MM.1S (cell line): ENCODE results near the gene LACRT.
A peak's percentile ranks its signal among the peaks of the same experiment; 100 is the strongest.

ENCODE experiments used
- DNase-seq: peaks from one replicate; pipeline ENCODE4 v3.0.0-alpha.2; 2015
- H2AFZ ChIP-seq: fragments of 300-600 bp; sonication (generic); 2 replicates; pipeline ENCODE4 v1.6.0; 2016; ENCODE audit warnings: antibody characterized with exemption, low read length
- H3F3A ChIP-seq: fragments of 300-600 bp; sonication (generic); 2 replicates; pipeline ENCODE4 v1.6.1; 2016; ENCODE audit warnings: mild to moderate bottlenecking, antibody characterized with exemption, low read length, moderate library complexity, mixed read lengths; ENCODE audit not compliant: insufficient read depth
- H3K27ac ChIP-seq: fragments of 300-600 bp; sonication (generic); 2 replicates; pipeline ENCODE4 v1.5.1; 2016; ENCODE audit warnings: mild to moderate bottlenecking, low read length
- H3K27me3 ChIP-seq: fragments of 300-600 bp; sonication (generic); replicated peaks from 2 replicates; pipeline ENCODE4 v1.6.0; 2016; ENCODE audit warnings: low read length; ENCODE audit not compliant: insufficient read depth
- H3K36me3 ChIP-seq: fragments of 300-600 bp; sonication (generic); replicated peaks from 2 replicates; pipeline ENCODE4 v1.6.1; 2016; ENCODE audit warnings: mild to moderate bottlenecking, low read length, mixed read lengths; ENCODE audit not compliant: insufficient read depth
- H3K4me1 ChIP-seq: fragments of 300-600 bp; sonication (generic); 2 replicates; pipeline ENCODE4 v1.6.1; 2016; ENCODE audit warnings: low read length, mixed read lengths
- H3K4me2 ChIP-seq: fragments of 300-600 bp; sonication (generic); 2 replicates; pipeline ENCODE4 v1.6.0; 2016; ENCODE audit warnings: low read depth, low read length
- H3K4me3 ChIP-seq: fragments of 300-600 bp; sonication (generic); 2 replicates; pipeline ENCODE4 v1.5.1; 2016; ENCODE audit warnings: low read length, mixed read lengths
- H3K79me2 ChIP-seq: fragments of 300-600 bp; sonication (generic); 2 replicates; pipeline ENCODE4 v1.6.1; 2016; ENCODE audit warnings: mixed run types, low read length, mixed read lengths
- H3K9ac ChIP-seq: fragments of 300-600 bp; sonication (generic); 2 replicates; pipeline ENCODE4 v1.6.1; 2016; ENCODE audit warnings: low read length, mixed read lengths
- H3K9me2 ChIP-seq: fragments of 300-600 bp; sonication (generic); replicated peaks from 2 replicates; pipeline ENCODE4 v1.6.1; 2016; ENCODE audit warnings: mild to moderate bottlenecking, low read length, mixed read lengths; ENCODE audit not compliant: insufficient read depth
- H3K9me3 ChIP-seq: fragments of 300-600 bp; sonication (generic); replicated peaks from 2 replicates; pipeline ENCODE4 v1.6.1; 2016; ENCODE audit warnings: mild to moderate bottlenecking, low read length, mixed read lengths; ENCODE audit not compliant: insufficient read depth
- H4K20me1 ChIP-seq: fragments of 300-600 bp; sonication (generic); 2 replicates; pipeline ENCODE4 v1.6.1; 2016; ENCODE audit warnings: mild to moderate bottlenecking, low read length, moderate library complexity, mixed read lengths; ENCODE audit not compliant: insufficient read depth
- CTCF ChIP-seq: fragments of 300-600 bp; sonication (generic); IDR thresholded peaks from 2 replicates; pipeline ENCODE4 v1.5.1; 2016; ENCODE audit warnings: antibody characterized with exemption, low read length, mixed read lengths
- EZH2 ChIP-seq: fragments of 300-600 bp; sonication (generic); optimal IDR thresholded peaks from 2 replicates; pipeline ENCODE3; 2017; ENCODE audit warnings: low read depth, mild to moderate bottlenecking, antibody characterized with exemption, low read length, mixed read lengths
- EZH2phosphoT487 ChIP-seq: fragments of 300-600 bp; sonication (generic); IDR thresholded peaks from 2 replicates; pipeline ENCODE4 v1.6.1; 2018; ENCODE audit warnings: antibody characterized with exemption, low read length

The LACRT gene

GRCh38 chr12:54592316-54592715 is 42.4 kb downstream of the LACRT start:
- H2AFZ ChIP-seq: no peak overlapping the region
- H4K20me1 ChIP-seq: no peaks in the 10 kb centered on the region
- no peak overlapping the region for H3K4me3 ChIP-seq
- no peak overlapping the region for H3K27ac ChIP-seq
- H3K9me3 ChIP-seq: no peaks in the 10 kb centered on the region
- no peaks in the 10 kb centered on the region for H3K9me2 ChIP-seq
- TF ChIP-seq EZH2phosphoT487 (no peak), EZH2 (no peak), CTCF (no peak)
- H3K36me3 ChIP-seq: no peaks in the 10 kb centered on the region
- H3K27me3 ChIP-seq: no peaks in the 10 kb centered on the region; the same call in 1 of the 2 replicates
- DNase-seq: no peak
- H3K9ac ChIP-seq: no peak overlapping the region
- no peak overlapping the region for H3K4me2 ChIP-seq
- peaks cover 21% of the 10 kb centered on the region for H3K4me1 ChIP-seq
- H3F3A ChIP-seq: peaks cover 9% of the 10 kb centered on the region; the same call in 1 of the 2 replicates
- no peaks in the 10 kb centered on the region for H3K79me2 ChIP-seq

- Histone ChIP-seq H3K4me1 (peaks cover 21% of the 10 kb centered on the region), H2AFZ (peak overlapping the region; percentile 19), H3K4me2 (peak overlapping the region; percentile 31; the same call in 1 of the 2 replicates), H3K27ac (no peak overlapping the region; the same call in 1 of the 2 replicates), H3K36me3 (no peaks in the 10 kb centered on the region), H3K9me3 (no peaks in the 10 kb centered on the region), H3K9me2 (no peaks in the 10 kb centered on the region), H3F3A (peaks cover 9% of the 10 kb centered on the region; the same call in 1 of the 2 replicates), H3K4me3 (no peak overlapping the region), H3K79me2 (no peaks in the 10 kb centered on the region), H4K20me1 (no peaks in the 10 kb centered on the region), H3K27me3 (no peaks in the 10 kb centered on the region; the same call in 1 of the 2 replicates), H3K9ac (no peak overlapping the region)
- TF ChIP-seq EZH2 (no peak), EZH2phosphoT487 (no peak), CTCF (no peak)
- peak; percentile 70 for DNase-seq
Observed at GRCh38 chr12:54590978-54591591, 43.6 kb downstream of the LACRT start.

- Histone ChIP-seq H3K4me2 (no peak overlapping the region), H3K79me2 (no peaks in the 10 kb centered on the region), H3K27me3 (no peaks in the 10 kb centered on the region; the same call in 1 of the 2 replicates), H3K36me3 (no peaks in the 10 kb centered on the region), H2AFZ (no peak overlapping the region), H3K4me1 (peaks cover 21% of the 10 kb centered on the region), H3K9me2 (no peaks in the 10 kb centered on the region), H3K9ac (no peak overlapping the region), H3F3A (peaks cover 9% of the 10 kb centered on the region; the same call in 1 of the 2 replicates), H4K20me1 (no peaks in the 10 kb centered on the region), H3K9me3 (no peaks in the 10 kb centered on the region), H3K4me3 (no peak overlapping the region), H3K27ac (no peak overlapping the region)
- no peak for DNase-seq
- TF ChIP-seq EZH2 (no peak), EZH2phosphoT487 (no peak), CTCF (no peak)
Observed at GRCh38 chr12:54589964-54590363, 44.7 kb downstream of the LACRT start.
